CD4-positive, alpha-beta T cell treated with Interleukin-17A for 4 hours (primary cell): Measurements from ENCODE around the gene PPP1R9B.

ENCODE experiments used
- DNase-seq: peaks from one replicate; pipeline ENCODE4 v3.0.0-alpha.2; 2020; ENCODE audit warnings: mixed read lengths

The PPP1R9B gene

GRCh38 chr17:50155115-50155819, 4.8 kb upstream of the PPP1R9B start:
- DNase-seq = no peak

GRCh38 chr17:50154604-50155003, 4.1 kb upstream of the PPP1R9B start:
- no peak for DNase-seq

GRCh38 chr17:50153650-50154575, 3.4 kb upstream of the PPP1R9B start:
- DNase-seq = no peak

- no peak for DNase-seq
These were observed 2.3 kb upstream of the PPP1R9B start for GRCh38 chr17:50152736-50153135.

- DNase-seq = peak; percentile 67
These were observed 1.6 kb upstream of the PPP1R9B start for GRCh38 chr17:50151937-50152547.

- peak; percentile 88 for DNase-seq
These were observed 812 bp upstream of the PPP1R9B start for GRCh38 chr17:50151041-50151936.

GRCh38 chr17:50149417-50150353, 792 bp downstream of the PPP1R9B start:
- DNase-seq = peak; percentile 73

- DNase-seq = no peak
These were observed 1.4 kb downstream of the PPP1R9B start for GRCh38 chr17:50149091-50149416.

GRCh38 chr17:50148226-50149090, 2.0 kb downstream of the PPP1R9B start:
- DNase-seq = peak; percentile 74

GRCh38 chr17:50147841-50148225, 2.6 kb downstream of the PPP1R9B start:
- peak; percentile 28 for DNase-seq

GRCh38 chr17:50146927-50147665, 3.4 kb downstream of the PPP1R9B start:
- no peak for DNase-seq

GRCh38 chr17:50146230-50146926, 4.1 kb downstream of the PPP1R9B start:
- peak; percentile 41 for DNase-seq

GRCh38 chr17:50145532-50146229, 4.8 kb downstream of the PPP1R9B start:
- no peak for DNase-seq

- DNase-seq = no peak
These were observed 5.5 kb downstream of the PPP1R9B start for GRCh38 chr17:50144845-50145531.

- DNase-seq = no peak
These were observed 6.1 kb downstream of the PPP1R9B start for GRCh38 chr17:50144355-50144754.

- no peak for DNase-seq
These were observed 6.9 kb downstream of the PPP1R9B start for GRCh38 chr17:50143461-50144176.

GRCh38 chr17:50141745-50142110, 8.7 kb downstream of the PPP1R9B start:
- DNase-seq = peak; percentile 34
